Activated naive CD8-positive, alpha-beta T cell treated with anti-CD3 and anti-CD28 coated beads, Interleukin-2, amount 10 ng/mL, durations not matched to agents 7 days and 5 days (primary cell): ENCODE results near the gene PCSK2. TPM values are rescaled to one million over a fixed set of nuclear protein-coding genes. Genes with fewer than 3 reads are reported as not detected.

Experiments
- ATAC-seq: fragments of 150-1000 bp; cut with Tn5 transposase; one replicate; pipeline ENCODE4 v1.10.0; 2021; ENCODE audit warnings: low read depth, moderate library complexity
- POLR2A ChIA-PET: fragments of 350-600 bp; sonication (Branson Sonifier 250); formaldehyde crosslinking; loops from one replicate; lab custom pipeline; 2021; ENCODE audit warnings: antibody characterized with exemption; lab: Charles Lee
- DNase-seq: peaks from one replicate; pipeline ENCODE4 v3.0.0; 2021
- H3K27ac Mint-ChIP-seq: one replicate; pipeline ENCODE4 v1.8.0; 2022; ENCODE audit warnings: mild to moderate bottlenecking, mixed read lengths
- H3K27me3 Mint-ChIP-seq: one replicate; pipeline ENCODE4 v1.8.0; 2022; ENCODE audit warnings: mild to moderate bottlenecking, moderate library complexity, mixed read lengths
- H3K36me3 Mint-ChIP-seq: one replicate; pipeline ENCODE4 v1.8.0; 2021; ENCODE audit warnings: mild to moderate bottlenecking, mixed read lengths
- H3K4me1 Mint-ChIP-seq: one replicate; pipeline ENCODE4 v1.8.0; 2021; ENCODE audit warnings: mixed read lengths
- H3K4me3 Mint-ChIP-seq: one replicate; pipeline ENCODE4 v1.8.0; 2022; ENCODE audit warnings: mild to moderate bottlenecking, moderate library complexity, mixed read lengths
- H3K9me3 Mint-ChIP-seq: one replicate; pipeline ENCODE4 v1.8.0; 2021; ENCODE audit warnings: mixed read lengths
- total RNA-seq, 2 experiments: library from RNA; stranded (reverse); gene quantifications; one replicate each; pipeline ENCODE4 v1.2.3, GENCODE V29; 2021

The PCSK2 gene
- total RNA-seq, 2 experiments from 2014 or later = not detected

DNA sequence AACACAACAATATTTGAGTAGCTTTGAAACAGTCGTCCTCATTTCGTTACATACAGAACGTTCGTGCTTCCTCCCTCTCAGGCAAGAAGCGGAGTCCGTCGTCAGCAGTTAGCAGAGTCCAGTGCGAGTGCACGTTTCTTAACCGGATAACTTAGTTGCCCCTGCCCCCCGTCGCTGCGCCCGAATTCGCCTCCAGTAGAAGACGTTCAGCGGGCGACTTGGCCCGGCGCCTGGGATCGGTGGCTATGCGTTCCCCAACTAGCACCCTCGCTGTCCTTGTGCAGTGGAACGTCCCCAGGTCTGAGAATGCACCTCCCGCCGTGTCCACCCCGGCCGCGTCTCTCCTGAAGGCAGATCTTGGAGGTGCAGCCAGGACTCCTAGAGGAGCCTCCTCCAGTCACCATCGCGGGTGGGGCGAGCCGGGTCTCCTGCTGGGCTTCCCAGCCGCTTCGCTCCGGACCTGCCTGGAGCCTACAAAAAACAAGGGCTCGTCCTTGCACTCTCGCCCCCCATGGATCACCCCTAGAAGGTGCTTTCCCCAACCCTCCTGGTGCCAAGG, 910 bp upstream of the PCSK2 start:
- DNase-seq (no peak), ATAC-seq (no peak)
- peaks cover 1% of the 10 kb centered on the region for H3K4me1 Mint-ChIP-seq
- H3K27me3 Mint-ChIP-seq = peaks cover 45% of the 10 kb centered on the region
- H3K36me3 Mint-ChIP-seq = peaks cover 2% of the 10 kb centered on the region
- POLR2A ChIA-PET = no interaction called here
- H3K27ac Mint-ChIP-seq = no peak overlapping the region
- H3K9me3 Mint-ChIP-seq = peaks cover 2% of the 10 kb centered on the region
- no peak overlapping the region for H3K4me3 Mint-ChIP-seq

DNA sequence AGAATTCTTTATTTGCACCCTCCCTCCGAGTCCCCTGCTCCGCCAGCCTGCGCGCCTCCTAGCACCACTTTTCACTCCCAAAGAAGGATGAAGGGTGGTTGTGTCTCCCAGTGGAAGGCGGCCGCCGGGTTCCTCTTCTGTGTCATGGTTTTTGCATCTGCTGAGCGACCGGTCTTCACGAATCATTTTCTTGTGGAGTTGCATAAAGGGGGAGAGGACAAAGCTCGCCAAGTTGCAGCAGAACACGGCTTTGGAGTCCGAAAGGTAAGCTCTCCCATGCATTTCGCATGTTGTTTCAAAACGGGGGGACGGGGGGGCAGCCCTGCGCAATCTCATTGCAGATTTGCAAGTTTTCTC, 357 bp downstream of the PCSK2 start:
- Mint-ChIP-seq H3K27me3 (peaks cover 45% of the 10 kb centered on the region), H3K36me3 (peaks cover 2% of the 10 kb centered on the region), H3K9me3 (peaks cover 2% of the 10 kb centered on the region), H3K27ac (no peak overlapping the region), H3K4me3 (no peak overlapping the region), H3K4me1 (peaks cover 1% of the 10 kb centered on the region)
- DNase-seq (no peak), ATAC-seq (no peak)
- POLR2A ChIA-PET = no interaction called here

DNA sequence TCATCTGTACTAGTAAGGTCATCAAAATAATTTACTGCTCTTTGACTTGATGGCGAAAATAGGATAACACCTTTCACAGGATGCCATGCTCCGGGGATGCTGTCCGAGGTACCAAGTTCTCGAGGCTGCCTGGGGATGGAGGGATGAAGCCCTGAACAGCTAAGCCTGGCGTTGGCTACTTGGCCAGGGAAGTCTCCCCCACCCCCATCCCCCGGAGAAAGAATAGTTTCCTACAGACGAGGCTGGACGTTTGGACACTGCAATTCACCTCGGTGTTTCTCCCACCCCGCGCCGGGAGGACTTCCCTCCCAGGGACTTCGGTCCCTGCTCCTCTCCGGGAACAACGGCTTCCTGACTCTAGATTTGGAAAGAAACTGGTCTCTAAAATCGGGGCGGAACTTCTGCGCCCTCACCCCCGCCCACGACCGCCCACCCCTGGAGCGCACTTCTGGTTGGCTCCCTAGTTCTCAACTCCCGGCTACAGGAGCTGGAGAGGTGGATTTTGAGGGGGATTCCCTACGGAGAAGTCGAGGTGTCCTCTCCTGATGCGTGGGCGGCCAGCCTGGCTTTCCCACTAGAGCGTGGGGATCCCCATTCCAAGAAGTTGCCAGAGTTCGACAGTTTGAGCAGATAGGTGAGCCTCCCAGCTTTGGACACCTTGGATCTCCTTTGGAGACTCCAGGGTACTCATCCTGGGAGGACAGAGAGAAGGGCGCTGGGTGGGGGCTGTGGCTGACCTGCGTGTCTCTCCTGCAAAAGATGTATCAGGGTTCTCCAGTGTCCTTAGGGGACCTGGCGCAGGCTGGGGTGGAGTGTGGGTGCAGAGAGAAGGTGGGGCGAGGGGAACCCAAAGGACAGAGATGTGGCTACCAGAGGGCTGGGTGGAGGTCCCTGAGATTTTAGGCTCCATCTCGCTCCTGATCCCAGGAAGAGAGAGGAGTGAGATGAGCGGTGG, 1.1 kb downstream of the PCSK2 start:
- Mint-ChIP-seq H3K27ac (no peak overlapping the region), H3K36me3 (peaks cover 2% of the 10 kb centered on the region), H3K9me3 (peaks cover 2% of the 10 kb centered on the region), H3K27me3 (peaks cover 45% of the 10 kb centered on the region), H3K4me3 (no peak overlapping the region), H3K4me1 (peaks cover 1% of the 10 kb centered on the region)
- DNase-seq = no peak
- POLR2A ChIA-PET = no interaction called here
- ATAC-seq = no peak

DNA sequence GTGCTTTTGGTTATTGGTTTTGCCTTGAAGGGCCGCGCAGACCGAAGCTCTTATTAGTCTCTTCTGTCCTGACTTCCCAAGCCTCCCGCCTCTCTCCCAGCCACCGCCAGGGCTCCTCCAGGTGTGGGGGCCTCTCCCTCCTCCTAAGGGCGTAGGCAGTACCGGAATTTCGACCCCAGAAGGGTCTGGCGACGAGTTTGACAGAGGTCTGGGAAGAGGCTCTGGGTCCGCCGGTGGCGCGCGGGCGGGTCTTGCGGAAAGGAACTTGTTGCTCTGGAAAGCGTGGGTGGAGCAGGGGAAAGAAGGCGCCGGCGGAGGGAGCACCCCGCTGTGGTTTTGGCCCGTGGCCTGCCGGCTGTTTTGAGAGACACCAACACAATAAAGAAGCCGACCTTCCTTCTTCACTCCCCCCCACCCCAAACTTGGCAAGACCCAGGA, 1.8 kb downstream of the PCSK2 start:
- no peak for ATAC-seq
- peaks cover 2% of the 10 kb centered on the region for H3K9me3 Mint-ChIP-seq
- POLR2A ChIA-PET = no interaction called here
- no peak overlapping the region for H3K27ac Mint-ChIP-seq
- peaks cover 45% of the 10 kb centered on the region for H3K27me3 Mint-ChIP-seq
- H3K4me3 Mint-ChIP-seq = no peak overlapping the region
- H3K36me3 Mint-ChIP-seq = peaks cover 2% of the 10 kb centered on the region
- DNase-seq = no peak
- peaks cover 1% of the 10 kb centered on the region for H3K4me1 Mint-ChIP-seq

DNA sequence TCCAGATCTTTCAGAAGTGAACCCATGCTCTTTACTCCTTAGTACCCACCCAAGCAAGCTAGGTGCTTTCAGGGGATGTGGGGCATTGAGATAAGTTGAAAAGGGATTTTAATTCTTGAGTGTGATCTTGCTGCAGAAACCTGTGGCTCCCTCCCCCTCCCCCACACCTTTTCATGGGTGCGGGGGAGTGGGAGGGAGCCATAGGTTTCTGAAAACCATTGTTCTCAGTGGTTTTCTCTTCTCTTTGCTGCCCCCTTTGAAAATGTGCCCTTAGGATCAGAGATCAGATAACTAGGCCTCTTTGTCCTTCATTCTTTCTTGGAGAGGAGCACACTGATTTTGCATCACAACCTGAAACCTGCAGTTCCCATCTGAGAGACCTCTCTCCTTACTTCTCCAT, 2.4 kb downstream of the PCSK2 start:
- ATAC-seq = no peak
- Mint-ChIP-seq H3K36me3 (peaks cover 2% of the 10 kb centered on the region), H3K4me3 (no peak overlapping the region), H3K27me3 (peaks cover 45% of the 10 kb centered on the region), H3K9me3 (peaks cover 2% of the 10 kb centered on the region), H3K4me1 (peaks cover 1% of the 10 kb centered on the region), H3K27ac (no peak overlapping the region)
- no peak for DNase-seq
- POLR2A ChIA-PET = no interaction called here

DNA sequence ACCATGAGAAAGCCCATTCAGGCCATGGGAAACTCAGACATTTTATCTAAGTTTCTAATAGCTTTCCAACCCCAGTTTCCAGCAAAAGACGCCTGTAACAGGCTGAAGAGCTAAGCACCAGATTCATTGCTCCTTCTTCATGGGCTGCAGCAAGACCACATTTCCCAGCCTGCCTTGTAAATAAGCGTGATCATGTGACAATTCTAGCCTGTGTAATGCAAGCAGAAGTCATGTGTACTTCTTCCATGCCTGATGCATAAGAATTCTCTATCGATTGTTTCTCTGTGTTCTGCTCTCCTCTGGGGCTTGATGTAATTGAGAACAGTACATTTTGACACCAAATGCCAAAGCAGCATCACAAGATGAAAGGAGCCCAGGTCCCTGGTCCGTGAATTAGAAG, 6.8 kb downstream of the PCSK2 start:
- Mint-ChIP-seq H3K4me3 (no peak overlapping the region), H3K4me1 (no peaks in the 10 kb centered on the region), H3K27me3 (peaks cover 7% of the 10 kb centered on the region), H3K9me3 (no peaks in the 10 kb centered on the region), H3K36me3 (no peaks in the 10 kb centered on the region), H3K27ac (no peak overlapping the region)
- DNase-seq = no peak
- no peak for ATAC-seq
- POLR2A ChIA-PET = no interaction called here

DNA sequence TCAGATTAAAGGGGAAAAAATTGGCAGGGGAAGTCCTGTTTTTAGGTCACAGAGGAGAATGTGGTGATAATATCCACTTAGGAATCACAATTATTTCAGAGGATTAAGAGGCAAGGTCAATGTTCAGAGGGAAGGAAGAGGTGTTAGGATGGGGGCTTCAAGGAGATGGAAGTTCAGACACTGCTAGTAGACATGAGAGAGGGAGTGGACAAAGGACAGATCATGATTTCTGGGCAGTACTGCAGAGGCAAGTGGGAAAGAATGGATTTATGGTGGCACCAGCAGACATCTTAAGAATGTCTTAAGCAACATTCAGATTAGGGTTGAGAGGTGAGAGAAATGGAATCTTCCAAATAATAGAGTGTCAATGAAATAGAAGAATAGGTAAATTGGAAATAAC, 9.9 kb downstream of the PCSK2 start:
- Mint-ChIP-seq H3K9me3 (peaks cover 4% of the 10 kb centered on the region), H3K36me3 (no peaks in the 10 kb centered on the region), H3K27ac (no peak overlapping the region), H3K4me3 (no peak overlapping the region), H3K27me3 (no peaks in the 10 kb centered on the region), H3K4me1 (no peaks in the 10 kb centered on the region)
- ATAC-seq (no peak), DNase-seq (no peak)
- POLR2A ChIA-PET = no interaction called here

DNA sequence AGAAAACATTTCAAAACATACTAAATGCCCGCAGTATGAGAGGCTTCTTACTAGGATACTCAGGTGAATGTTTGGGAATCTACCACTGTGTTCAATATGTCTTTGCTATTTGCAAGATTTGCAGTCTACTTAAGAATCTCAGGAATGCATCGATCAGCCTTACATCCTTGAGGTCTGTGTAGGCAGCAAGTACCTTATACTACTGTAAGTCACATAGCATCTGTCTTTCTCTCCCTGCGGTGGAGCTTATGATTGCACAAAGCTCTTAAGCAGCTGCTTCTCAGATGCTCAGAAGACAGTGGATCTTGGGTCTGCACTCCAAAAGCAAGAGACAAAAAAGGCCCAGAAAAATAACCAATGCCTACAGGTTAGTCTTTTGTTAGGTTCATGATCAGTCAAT, 21.4 kb downstream of the PCSK2 start:
- ATAC-seq (no peak), DNase-seq (no peak)
- Mint-ChIP-seq H3K27ac (no peak overlapping the region), H3K9me3 (no peaks in the 10 kb centered on the region), H3K4me1 (no peaks in the 10 kb centered on the region), H3K36me3 (no peaks in the 10 kb centered on the region), H3K27me3 (peaks cover 3% of the 10 kb centered on the region), H3K4me3 (no peak overlapping the region)
- POLR2A ChIA-PET = no interaction called here

DNA sequence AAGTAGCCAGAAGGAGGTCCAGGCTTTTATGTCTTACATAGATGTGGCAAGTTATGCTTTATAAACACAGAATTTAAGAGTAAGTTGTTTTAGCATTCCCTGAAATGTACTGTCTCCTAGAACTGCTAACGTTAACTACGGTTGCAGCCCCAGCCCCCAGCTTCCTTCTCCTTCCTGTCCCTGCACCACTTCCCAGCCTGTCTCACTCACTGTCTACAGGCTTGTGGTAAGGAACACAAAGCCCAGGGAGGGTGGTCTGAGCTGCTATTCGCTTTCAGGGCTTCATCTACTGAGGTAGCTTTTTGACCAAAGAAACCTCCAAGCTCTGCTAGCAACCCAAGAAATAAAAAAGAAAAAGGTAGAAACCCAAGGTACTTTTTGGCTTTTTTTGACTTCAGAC, 35.9 kb downstream of the PCSK2 start:
- Mint-ChIP-seq H3K9me3 (no peaks in the 10 kb centered on the region), H3K27ac (no peak overlapping the region), H3K27me3 (peaks cover 2% of the 10 kb centered on the region), H3K36me3 (no peaks in the 10 kb centered on the region), H3K4me3 (no peak overlapping the region), H3K4me1 (no peaks in the 10 kb centered on the region)
- DNase-seq (no peak), ATAC-seq (no peak)
- POLR2A ChIA-PET = no interaction called here

DNA sequence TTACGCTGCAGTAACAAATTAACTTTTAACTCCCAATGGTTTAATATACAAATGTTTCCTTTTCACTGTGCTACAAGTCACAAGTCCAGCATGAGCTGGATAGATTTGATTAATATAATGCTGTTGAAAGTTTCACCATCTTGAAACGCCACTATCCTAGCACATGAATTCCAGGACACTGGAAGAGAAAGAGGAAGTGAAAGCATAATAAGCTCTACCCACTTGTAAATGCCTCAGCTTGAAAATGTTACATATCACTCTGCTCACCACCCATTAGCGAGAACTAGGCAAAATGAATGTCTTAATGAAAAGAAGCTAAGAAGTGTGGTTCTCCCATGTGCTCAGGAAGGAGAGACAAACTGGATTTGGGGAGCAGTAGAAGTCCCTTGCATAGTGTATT, 46.9 kb downstream of the PCSK2 start:
- H3K36me3 Mint-ChIP-seq = no peaks in the 10 kb centered on the region
- no peaks in the 10 kb centered on the region for H3K27me3 Mint-ChIP-seq
- no peak for ATAC-seq
- no peaks in the 10 kb centered on the region for H3K9me3 Mint-ChIP-seq
- H3K4me1 Mint-ChIP-seq = no peaks in the 10 kb centered on the region
- no peak overlapping the region for H3K4me3 Mint-ChIP-seq
- DNase-seq = no peak
- POLR2A ChIA-PET = no interaction called here
- no peak overlapping the region for H3K27ac Mint-ChIP-seq

DNA sequence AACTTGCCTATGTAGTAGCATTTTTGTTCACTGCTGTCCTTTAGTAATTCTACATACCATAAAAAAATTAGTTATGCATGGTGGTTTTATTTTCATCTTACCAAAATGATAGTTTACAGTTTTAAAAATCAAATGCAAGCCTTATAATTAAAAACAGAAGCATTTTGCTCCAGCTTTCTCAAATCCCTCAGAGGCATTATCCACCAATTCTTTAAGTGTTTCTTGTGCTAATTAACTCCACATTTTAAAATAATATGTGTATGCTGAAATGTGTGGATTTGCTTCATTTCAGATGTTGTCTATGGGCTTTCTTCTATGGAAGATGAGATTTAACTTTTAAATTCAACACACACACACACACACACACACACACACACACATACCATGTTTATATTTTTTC, 49.3 kb downstream of the PCSK2 start:
- H3K27ac Mint-ChIP-seq = no peak overlapping the region
- no peak overlapping the region for H3K4me3 Mint-ChIP-seq
- POLR2A ChIA-PET = no interaction called here
- H3K27me3 Mint-ChIP-seq = no peaks in the 10 kb centered on the region
- peaks cover 1% of the 10 kb centered on the region for H3K9me3 Mint-ChIP-seq
- no peak for ATAC-seq
- H3K4me1 Mint-ChIP-seq = no peaks in the 10 kb centered on the region
- no peaks in the 10 kb centered on the region for H3K36me3 Mint-ChIP-seq
- DNase-seq = no peak

DNA sequence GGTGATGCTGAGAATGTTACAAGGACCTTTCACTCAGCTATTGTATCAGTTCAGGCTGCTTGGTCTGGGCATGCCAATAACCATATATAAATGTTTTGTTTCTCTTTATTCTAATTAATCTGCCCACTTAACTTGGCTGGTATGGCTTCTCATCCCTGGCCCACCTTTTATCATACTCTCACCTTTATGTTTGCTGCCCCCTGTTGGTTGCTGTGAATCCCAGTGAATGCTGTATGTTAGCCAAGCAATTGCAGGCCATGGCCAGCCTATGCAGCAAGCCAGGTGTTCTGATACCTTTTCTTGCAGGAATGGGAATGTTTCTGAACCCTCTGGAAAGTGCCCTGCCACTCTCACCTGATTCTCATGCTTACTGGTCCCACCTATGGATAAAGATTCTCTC, 54.6 kb downstream of the PCSK2 start:
- Mint-ChIP-seq H3K27me3 (peaks cover 2% of the 10 kb centered on the region), H3K27ac (no peak overlapping the region), H3K4me3 (no peak overlapping the region), H3K36me3 (no peaks in the 10 kb centered on the region), H3K4me1 (no peaks in the 10 kb centered on the region), H3K9me3 (peaks cover 1% of the 10 kb centered on the region)
- DNase-seq (no peak), ATAC-seq (no peak)
- POLR2A ChIA-PET = no interaction called here

DNA sequence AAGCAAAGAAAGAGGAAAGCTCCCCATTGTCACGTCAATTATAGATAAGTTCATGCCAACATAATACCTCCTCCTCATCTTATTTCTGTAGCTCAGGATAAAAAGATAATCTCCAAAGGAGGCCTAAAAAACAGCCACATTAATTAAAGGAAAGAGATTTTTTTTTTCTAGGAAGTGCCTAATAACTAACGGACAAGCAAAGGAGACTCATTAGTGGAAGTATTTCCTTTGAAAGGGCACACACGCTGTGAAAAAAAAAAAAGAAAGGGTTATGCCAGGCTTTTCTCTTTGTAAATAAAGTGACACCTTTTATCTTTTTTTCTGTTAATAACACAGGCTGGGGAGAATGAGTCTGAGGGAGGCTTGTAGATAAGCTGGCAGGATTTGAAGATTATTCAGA, 55.7 kb downstream of the PCSK2 start:
- H3K36me3 Mint-ChIP-seq = no peaks in the 10 kb centered on the region
- no peak overlapping the region for H3K4me3 Mint-ChIP-seq
- ATAC-seq (no peak), DNase-seq (no peak)
- H3K27me3 Mint-ChIP-seq = peaks cover 2% of the 10 kb centered on the region
- peaks cover 1% of the 10 kb centered on the region for H3K9me3 Mint-ChIP-seq
- H3K4me1 Mint-ChIP-seq = no peaks in the 10 kb centered on the region
- H3K27ac Mint-ChIP-seq = no peak overlapping the region
- POLR2A ChIA-PET = no interaction called here

DNA sequence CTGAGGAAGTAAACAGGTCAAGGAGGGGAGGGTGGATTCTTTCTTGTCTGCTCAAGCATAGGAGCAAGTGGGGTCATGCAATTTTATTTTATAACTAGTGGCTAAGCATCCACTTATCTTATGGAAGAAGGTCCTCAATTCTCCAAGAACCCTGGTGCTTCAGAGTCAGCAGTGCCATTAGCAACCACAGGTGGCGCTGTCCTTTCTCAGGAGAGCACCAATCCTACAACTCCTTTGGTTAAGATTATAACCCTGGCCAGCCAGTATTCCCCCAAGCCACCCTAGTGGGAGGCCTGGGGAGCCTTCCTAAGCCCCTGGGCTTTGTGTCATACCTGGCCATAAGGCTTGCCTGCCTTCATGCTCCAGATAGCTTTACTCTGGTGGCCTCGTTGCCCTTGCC, 60.7 kb downstream of the PCSK2 start:
- Mint-ChIP-seq H3K27ac (no peak overlapping the region), H3K9me3 (no peaks in the 10 kb centered on the region), H3K4me1 (no peaks in the 10 kb centered on the region), H3K36me3 (no peaks in the 10 kb centered on the region), H3K27me3 (peaks cover 4% of the 10 kb centered on the region), H3K4me3 (no peak overlapping the region)
- DNase-seq (no peak), ATAC-seq (no peak)
- POLR2A ChIA-PET = no interaction called here
